ENCODE data around the gene XXYLT1.
A peak's percentile ranks its signal among the peaks of the same experiment; 100 is the strongest.
"Not testable (repeated sequence)": the region's sequence is repeated elsewhere in the genome, so short reads cannot be mapped to it uniquely, and the experiment has no call there.

XXYLT1 gene

GRCh38 chr3:195042743-195043606 lies 228.0 kb downstream of the XXYLT1 start:
- DNase-seq (ENCODE audit: low spot score): no peak

GRCh38 chr3:195041871-195042742 lies 228.9 kb downstream of the XXYLT1 start:
- DNase-seq (ENCODE audit: low spot score): no peak

- peak; percentile 13 for DNase-seq (ENCODE audit: low spot score)
Measured at GRCh38 chr3:195040773-195041520, 230.0 kb downstream of the XXYLT1 start.

- no peak for DNase-seq (ENCODE audit: low spot score)
Measured at GRCh38 chr3:195040094-195040493, 230.9 kb downstream of the XXYLT1 start.

GRCh38 chr3:195039180-195039843 lies 231.6 kb downstream of the XXYLT1 start:
- no peak for DNase-seq (ENCODE audit: low spot score)

- no peak for DNase-seq (ENCODE audit: low spot score)
Measured at GRCh38 chr3:195038161-195038560, 232.8 kb downstream of the XXYLT1 start.

- not testable (repeated sequence) for DNase-seq (ENCODE audit: low spot score)
Measured at GRCh38 chr3:195037586-195037985, 233.4 kb downstream of the XXYLT1 start.

GRCh38 chr3:195036974-195037373 lies 234.0 kb downstream of the XXYLT1 start:
- DNase-seq (ENCODE audit: low spot score): no peak

- no peak for DNase-seq (ENCODE audit: low spot score)
Measured at GRCh38 chr3:195036574-195036973, 234.4 kb downstream of the XXYLT1 start.

- no peak for DNase-seq (ENCODE audit: low spot score)
Measured at GRCh38 chr3:195036203-195036505, 234.8 kb downstream of the XXYLT1 start.

- no peak for DNase-seq (ENCODE audit: low spot score)
Measured at GRCh38 chr3:195035345-195036202, 235.4 kb downstream of the XXYLT1 start.

- no peak for DNase-seq (ENCODE audit: low spot score)
Measured at GRCh38 chr3:195034541-195034940, 236.4 kb downstream of the XXYLT1 start.

GRCh38 chr3:195034101-195034500 lies 236.9 kb downstream of the XXYLT1 start:
- DNase-seq (ENCODE audit: low spot score): no peak

- no peak for DNase-seq (ENCODE audit: low spot score)
Measured at GRCh38 chr3:195033531-195034091, 237.3 kb downstream of the XXYLT1 start.

- DNase-seq (ENCODE audit: low spot score): no peak
Measured at GRCh38 chr3:195032955-195033354, 238.0 kb downstream of the XXYLT1 start.

- DNase-seq (ENCODE audit: low spot score): no peak
Measured at GRCh38 chr3:195032106-195032759, 238.7 kb downstream of the XXYLT1 start.

GRCh38 chr3:195031574-195032003 lies 239.4 kb downstream of the XXYLT1 start:
- no peak for DNase-seq (ENCODE audit: low spot score)

- DNase-seq (ENCODE audit: low spot score): no peak
Measured at GRCh38 chr3:195030791-195031321, 240.1 kb downstream of the XXYLT1 start.

GRCh38 chr3:195028877-195029606 lies 241.9 kb downstream of the XXYLT1 start:
- no peak for DNase-seq (ENCODE audit: low spot score)
